HCT116 (cell line): Measurements from ENCODE around the gene USP2. TPM values are rescaled to one million over a fixed set of nuclear protein-coding genes. Genes with fewer than 3 reads are reported as not detected.

Experiments
- ATAC-seq: fragments of 200-7000 bp; cut with Tn5 transposase; 2 replicates; pipeline ENCODE4 v1.9.1; 2020; ENCODE audit warnings: mild to moderate bottlenecking, moderate library complexity
- BruUV-seq: library from RNA; stranded (reverse); fragments of 400-500 nt; replicated peaks from 2 replicates; lab custom pipeline; 2021; lab: Mats Ljungman, UMichigan
- CTCF ChIA-PET: fragments of 300-600 bp; sonication (Branson Sonifier 250); formaldehyde crosslinking; loops from one replicate; lab custom pipeline; 2021; ENCODE audit warnings: antibody characterized with exemption; lab: Charles Lee
- POLR2A ChIA-PET: fragments of 300-600, 350-600 bp; sonication (Branson Sonifier 250); formaldehyde crosslinking; loops from one replicate; lab custom pipeline; 2021; ENCODE audit warnings: antibody characterized with exemption; lab: Charles Lee
- RAD21 ChIA-PET, 2 experiments: fragments of 300-600 bp; sonication (Branson Sonifier 250); formaldehyde crosslinking; loops; one replicate each; lab custom pipeline; 2023; ENCODE audit warnings: low total read pairs in 2 of 2; ENCODE audit not compliant: uncharacterized antibody in 2 of 2, unreplicated experiment in 2 of 2, low non-redundant PET in 1 of 2; lab: Charles Lee
- DNase-seq: peaks from one replicate; pipeline ENCODE4 v3.0.0-alpha.2; 2010; ENCODE audit warnings: low read depth, low spot score
- H2AFZ ChIP-seq: fragments of 200-600 bp; shearing (Covaris generic), sonication (generic); 2 replicates; pipeline ENCODE4 v1.6.1; 2017; ENCODE audit warnings: low read depth, mixed run types, mixed read lengths, antibody characterized with exemption, low read length; ENCODE audit not compliant: poor library complexity, severe bottlenecking
- H3K27ac ChIP-seq: 2 replicates; pipeline ENCODE4 v1.5.1; 2012; ENCODE audit warnings: low read depth, low read length
- H3K27me3 ChIP-seq: fragments of 200-600 bp; sonication (generic); 2 replicates; pipeline ENCODE4 v1.6.1; 2016; ENCODE audit warnings: mixed run types, low read length, mixed read lengths; ENCODE audit not compliant: insufficient read depth
- H3K36me3 ChIP-seq, 2 experiments: fragments of 200-500 bp in 1 of 2; fragments of 200-600 bp in 1 of 2; sonication (Bioruptor generic) in 1 of 2; sonication (generic) in 1 of 2; 2 replicates each; pipeline versions ENCODE4 v1.5.1 to v1.6.1; 2014 to 2016; ENCODE audit warnings: low read length in 2 of 2, inconsistent platforms in 1 of 2, mixed read lengths in 1 of 2, mixed run types in 1 of 2; ENCODE audit not compliant: insufficient read depth in 2 of 2, control insufficient read depth in 1 of 2
- H3K4me1 ChIP-seq, 2 experiments: fragments of 200-600 bp in 1 of 2; sonication (generic) in 1 of 2; 2 replicates each; pipeline versions ENCODE4 v1.5.1 to v1.6.1; 2012 to 2017; ENCODE audit warnings: low read length in 2 of 2, inconsistent platforms in 1 of 2, mild to moderate bottlenecking in 1 of 2, mixed read lengths in 1 of 2, mixed run types in 1 of 2, moderate library complexity in 1 of 2; ENCODE audit not compliant: insufficient read depth in 2 of 2, control insufficient read depth in 1 of 2
- H3K4me2 ChIP-seq: fragments of 200-600 bp; sonication (generic); 2 replicates; pipeline ENCODE4 v1.6.1; 2017; ENCODE audit warnings: mixed run types, low read length, mixed read lengths
- H3K4me3 ChIP-seq, 2 experiments: fragments of 200-600 bp in 1 of 2; sonication (generic) in 1 of 2; replicated peaks in 1 of 2; 2 replicates each; pipeline ENCODE4 v1.5.1; 2011 to 2016; ENCODE audit warnings: low read length in 2 of 2, control low read depth in 1 of 2, low read depth in 1 of 2, mild to moderate bottlenecking in 1 of 2, mixed read lengths in 1 of 2, mixed run types in 1 of 2
- H3K79me2 ChIP-seq: fragments of 200-600 bp; sonication (generic); 2 replicates; pipeline ENCODE4 v1.6.1; 2017; ENCODE audit warnings: mild to moderate bottlenecking, mixed run types, low read length, moderate library complexity, mixed read lengths; ENCODE audit not compliant: insufficient read depth
- H3K9ac ChIP-seq: fragments of 200-600 bp; sonication (generic); 2 replicates; pipeline ENCODE4 v1.6.1; 2016; ENCODE audit warnings: low read length, mixed read lengths
- H3K9me2 ChIP-seq: fragments of 200-600 bp; sonication (generic), shearing (Covaris generic); 2 replicates; pipeline ENCODE4 v1.6.1; 2017; ENCODE audit warnings: mixed run types, mild to moderate bottlenecking, moderate library complexity; ENCODE audit not compliant: insufficient read depth
- H3K9me3 ChIP-seq, 2 experiments: fragments of 200-500 bp in 1 of 2; fragments of 200-600 bp in 1 of 2; sonication (Bioruptor generic) in 1 of 2; sonication (generic) in 1 of 2; 2 replicates each; pipeline ENCODE4 v1.6.1; 2014 to 2017; ENCODE audit warnings: low read length in 2 of 2, mixed read lengths in 2 of 2, inconsistent platforms in 1 of 2, low read depth in 1 of 2, mild to moderate bottlenecking in 1 of 2, mixed run types in 1 of 2, moderate library complexity in 1 of 2; ENCODE audit not compliant: control insufficient read depth in 1 of 2, insufficient read depth in 1 of 2
- H4K20me1 ChIP-seq: fragments of 200-600 bp; sonication (generic), shearing (Covaris generic); 2 replicates; pipeline ENCODE4 v1.6.1; 2017; ENCODE audit warnings: mixed run types, mild to moderate bottlenecking, moderate library complexity; ENCODE audit not compliant: insufficient read depth
- CEBPB ChIP-seq: IDR thresholded peaks from 2 replicates; pipeline ENCODE4 v1.6.1; 2012; ENCODE audit warnings: low read depth
- ELF1 ChIP-seq: IDR thresholded peaks from 2 replicates; pipeline ENCODE4 v1.6.1; 2012; ENCODE audit warnings: low read depth, borderline replicate concordance
- EZH2phosphoT487 ChIP-seq: fragments of 200-600 bp; IDR thresholded peaks from 2 replicates; pipeline ENCODE4 v1.6.1; 2018; ENCODE audit warnings: antibody characterized with exemption, borderline replicate concordance
- FOSL1 ChIP-seq: IDR thresholded peaks from 2 replicates; pipeline ENCODE4 v1.6.1; 2012; ENCODE audit warnings: low read depth
- JUND ChIP-seq: IDR thresholded peaks from 2 replicates; pipeline ENCODE4 v1.6.1; 2012
- POLR2A ChIP-seq: IDR thresholded peaks from 2 replicates; pipeline ENCODE4 v1.7.0; 2011; ENCODE audit warnings: borderline replicate concordance; ENCODE audit not compliant: insufficient read depth, insufficient read length; ENCODE audit errors: extremely low read depth
- POLR2AphosphoS5 ChIP-seq: IDR thresholded peaks from 2 replicates; pipeline ENCODE4 v1.6.1; 2011; ENCODE audit warnings: mild to moderate bottlenecking, low read depth, low read length, moderate library complexity
- RAD21 ChIP-seq: IDR thresholded peaks from 2 replicates; pipeline ENCODE4 v1.6.1; 2012; ENCODE audit warnings: low read depth, mild to moderate bottlenecking
- SIN3A ChIP-seq: IDR thresholded peaks from 2 replicates; pipeline ENCODE4 v1.6.1; 2012; ENCODE audit warnings: low read depth
- SP1 ChIP-seq: IDR thresholded peaks from 2 replicates; pipeline ENCODE4 v1.6.1; 2012; ENCODE audit warnings: low read depth
- SRF ChIP-seq: IDR thresholded peaks from 2 replicates; pipeline ENCODE4 v1.6.1; 2012; ENCODE audit warnings: low read depth
- TCF7L2 ChIP-seq: IDR thresholded peaks from 2 replicates; pipeline ENCODE4 v1.7.0; 2011; ENCODE audit warnings: borderline replicate concordance, inconsistent platforms; ENCODE audit not compliant: insufficient read depth, insufficient read length; ENCODE audit errors: extremely low read depth
- ZFX ChIP-seq: fragments of 450-650 bp; IDR thresholded peaks from 2 replicates; pipeline ENCODE4 v1.6.1; 2017
- ZNF274 ChIP-seq: fragments of 200-500 bp; sonication (Bioruptor generic); IDR thresholded peaks from 2 replicates; pipeline ENCODE4 v1.6.1; 2014; ENCODE audit warnings: mild to moderate bottlenecking, low read depth, low read length, inconsistent platforms
- intact Hi-C: fragments of 100-400 bp; cut with micrococcal nuclease; formaldehyde crosslinking; loops from 2 replicates; pipeline ENCODE4 v1.10.0; 2022
- total RNA-seq: library from RNA; stranded (reverse); gene quantifications from one replicate; pipeline ENCODE4 v1.2.1, GENCODE V29; 2021; ENCODE audit not compliant: unreplicated experiment
- TF ChIP-seq, protein P1 (sequence below): IDR thresholded peaks from 2 replicates; pipeline ENCODE4 v1.6.1; 2012; ENCODE audit warnings: low read depth
- TF ChIP-seq, protein P2 (sequence below), 3 experiments: fragments of 200-600 bp in 1 of 3; sonication (generic) in 1 of 3; IDR thresholded peaks in 2 of 3; conservative IDR thresholded peaks in 1 of 3; 2 replicates each; pipeline ENCODE4 v1.5.1; 2012 to 2017; ENCODE audit warnings: low read depth in 2 of 3, low read length in 2 of 3, antibody characterized with exemption in 1 of 3, borderline replicate concordance in 1 of 3, control low read depth in 1 of 3, mild to moderate bottlenecking in 1 of 3, mixed read lengths in 1 of 3, mixed run types in 1 of 3, moderate library complexity in 1 of 3; ENCODE audit not compliant: insufficient read depth in 1 of 3
- TF ChIP-seq, protein P3 (sequence below): IDR thresholded peaks from 2 replicates; pipeline ENCODE4 v1.6.1; 2012
- TF ChIP-seq, protein P4 (sequence below): IDR thresholded peaks from 2 replicates; pipeline ENCODE4 v1.6.1; 2011; ENCODE audit warnings: mild to moderate bottlenecking, low read length, moderate library complexity; ENCODE audit not compliant: insufficient replicate concordance; ENCODE audit errors: extremely low read depth

The USP2 gene
- total RNA-seq, 1 experiment from 2014 or later, result 5.0 TPM

DNA sequence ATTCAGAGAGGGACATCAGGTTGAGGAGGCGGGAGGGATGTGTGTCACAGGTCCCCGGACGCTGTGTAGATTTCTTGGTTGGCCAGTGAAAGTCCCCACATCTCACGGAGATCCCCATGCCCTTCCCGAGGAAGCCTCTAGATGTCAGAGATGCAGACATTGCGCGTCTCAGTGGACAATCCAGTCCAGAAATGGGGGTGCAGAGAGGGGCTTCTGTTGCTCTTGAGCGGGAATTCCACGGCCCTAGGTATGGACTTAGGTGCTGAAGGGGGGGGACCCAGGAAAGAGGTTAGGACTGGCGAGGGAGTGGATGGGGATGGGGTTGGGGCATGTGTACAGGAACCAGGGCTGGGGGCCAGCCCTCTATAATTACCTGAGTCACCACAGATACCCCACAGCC, 34.5 kb upstream of the USP2 start:
- intact Hi-C loops, result no loop called here

More for the DNA sequence above, 34.5 kb upstream of the USP2 start:
- TF ChIP-seq, protein P1, sequence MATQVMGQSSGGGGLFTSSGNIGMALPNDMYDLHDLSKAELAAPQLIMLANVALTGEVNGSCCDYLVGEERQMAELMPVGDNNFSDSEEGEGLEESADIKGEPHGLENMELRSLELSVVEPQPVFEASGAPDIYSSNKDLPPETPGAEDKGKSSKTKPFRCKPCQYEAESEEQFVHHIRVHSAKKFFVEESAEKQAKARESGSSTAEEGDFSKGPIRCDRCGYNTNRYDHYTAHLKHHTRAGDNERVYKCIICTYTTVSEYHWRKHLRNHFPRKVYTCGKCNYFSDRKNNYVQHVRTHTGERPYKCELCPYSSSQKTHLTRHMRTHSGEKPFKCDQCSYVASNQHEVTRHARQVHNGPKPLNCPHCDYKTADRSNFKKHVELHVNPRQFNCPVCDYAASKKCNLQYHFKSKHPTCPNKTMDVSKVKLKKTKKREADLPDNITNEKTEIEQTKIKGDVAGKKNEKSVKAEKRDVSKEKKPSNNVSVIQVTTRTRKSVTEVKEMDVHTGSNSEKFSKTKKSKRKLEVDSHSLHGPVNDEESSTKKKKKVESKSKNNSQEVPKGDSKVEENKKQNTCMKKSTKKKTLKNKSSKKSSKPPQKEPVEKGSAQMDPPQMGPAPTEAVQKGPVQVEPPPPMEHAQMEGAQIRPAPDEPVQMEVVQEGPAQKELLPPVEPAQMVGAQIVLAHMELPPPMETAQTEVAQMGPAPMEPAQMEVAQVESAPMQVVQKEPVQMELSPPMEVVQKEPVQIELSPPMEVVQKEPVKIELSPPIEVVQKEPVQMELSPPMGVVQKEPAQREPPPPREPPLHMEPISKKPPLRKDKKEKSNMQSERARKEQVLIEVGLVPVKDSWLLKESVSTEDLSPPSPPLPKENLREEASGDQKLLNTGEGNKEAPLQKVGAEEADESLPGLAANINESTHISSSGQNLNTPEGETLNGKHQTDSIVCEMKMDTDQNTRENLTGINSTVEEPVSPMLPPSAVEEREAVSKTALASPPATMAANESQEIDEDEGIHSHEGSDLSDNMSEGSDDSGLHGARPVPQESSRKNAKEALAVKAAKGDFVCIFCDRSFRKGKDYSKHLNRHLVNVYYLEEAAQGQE, result no peak
- TF ChIP-seq ELF1 (no peak), ZNF274 (no peak), POLR2A (no peak), SP1 (no peak), SIN3A (no peak), CEBPB (no peak), JUND (no peak), POLR2AphosphoS5 (no peak), EZH2phosphoT487 (no peak), FOSL1 (no peak), TCF7L2 (no peak), SRF (no peak), RAD21 (no peak), ZFX (no peak)
- TF ChIP-seq, protein P2, sequence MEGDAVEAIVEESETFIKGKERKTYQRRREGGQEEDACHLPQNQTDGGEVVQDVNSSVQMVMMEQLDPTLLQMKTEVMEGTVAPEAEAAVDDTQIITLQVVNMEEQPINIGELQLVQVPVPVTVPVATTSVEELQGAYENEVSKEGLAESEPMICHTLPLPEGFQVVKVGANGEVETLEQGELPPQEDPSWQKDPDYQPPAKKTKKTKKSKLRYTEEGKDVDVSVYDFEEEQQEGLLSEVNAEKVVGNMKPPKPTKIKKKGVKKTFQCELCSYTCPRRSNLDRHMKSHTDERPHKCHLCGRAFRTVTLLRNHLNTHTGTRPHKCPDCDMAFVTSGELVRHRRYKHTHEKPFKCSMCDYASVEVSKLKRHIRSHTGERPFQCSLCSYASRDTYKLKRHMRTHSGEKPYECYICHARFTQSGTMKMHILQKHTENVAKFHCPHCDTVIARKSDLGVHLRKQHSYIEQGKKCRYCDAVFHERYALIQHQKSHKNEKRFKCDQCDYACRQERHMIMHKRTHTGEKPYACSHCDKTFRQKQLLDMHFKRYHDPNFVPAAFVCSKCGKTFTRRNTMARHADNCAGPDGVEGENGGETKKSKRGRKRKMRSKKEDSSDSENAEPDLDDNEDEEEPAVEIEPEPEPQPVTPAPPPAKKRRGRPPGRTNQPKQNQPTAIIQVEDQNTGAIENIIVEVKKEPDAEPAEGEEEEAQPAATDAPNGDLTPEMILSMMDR (IDR thresholded peaks at IDR 0.05 in 2 of 3, conservative IDR thresholded peaks at IDR 0.05 in 1 of 3; ENCODE audit: borderline replicate concordance in 1 of 3, insufficient read depth in 1 of 3, low read depth in 2 of 3, low read length in 2 of 3), result no peak
- TF ChIP-seq, protein P3, sequence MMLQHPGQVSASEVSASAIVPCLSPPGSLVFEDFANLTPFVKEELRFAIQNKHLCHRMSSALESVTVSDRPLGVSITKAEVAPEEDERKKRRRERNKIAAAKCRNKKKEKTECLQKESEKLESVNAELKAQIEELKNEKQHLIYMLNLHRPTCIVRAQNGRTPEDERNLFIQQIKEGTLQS, result no peak
- TF ChIP-seq, protein P4, sequence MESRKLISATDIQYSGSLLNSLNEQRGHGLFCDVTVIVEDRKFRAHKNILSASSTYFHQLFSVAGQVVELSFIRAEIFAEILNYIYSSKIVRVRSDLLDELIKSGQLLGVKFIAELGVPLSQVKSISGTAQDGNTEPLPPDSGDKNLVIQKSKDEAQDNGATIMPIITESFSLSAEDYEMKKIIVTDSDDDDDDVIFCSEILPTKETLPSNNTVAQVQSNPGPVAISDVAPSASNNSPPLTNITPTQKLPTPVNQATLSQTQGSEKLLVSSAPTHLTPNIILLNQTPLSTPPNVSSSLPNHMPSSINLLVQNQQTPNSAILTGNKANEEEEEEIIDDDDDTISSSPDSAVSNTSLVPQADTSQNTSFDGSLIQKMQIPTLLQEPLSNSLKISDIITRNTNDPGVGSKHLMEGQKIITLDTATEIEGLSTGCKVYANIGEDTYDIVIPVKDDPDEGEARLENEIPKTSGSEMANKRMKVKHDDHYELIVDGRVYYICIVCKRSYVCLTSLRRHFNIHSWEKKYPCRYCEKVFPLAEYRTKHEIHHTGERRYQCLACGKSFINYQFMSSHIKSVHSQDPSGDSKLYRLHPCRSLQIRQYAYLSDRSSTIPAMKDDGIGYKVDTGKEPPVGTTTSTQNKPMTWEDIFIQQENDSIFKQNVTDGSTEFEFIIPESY, result no peak
- no peaks in the 10 kb centered on the region for H3K9me2 ChIP-seq
- ChIA-PET POLR2A (no interaction called here), CTCF (no interaction called here), RAD21 (no interaction called here)
- H3K4me1 ChIP-seq, result peaks cover 2 to 11% of the 10 kb centered on the region in 2 experiments; a peak in 3 of 4 replicates
- no peaks in the 10 kb centered on the region for H3K9me3 ChIP-seq
- H3K79me2 ChIP-seq, result no peaks in the 10 kb centered on the region
- no peak overlapping the region for H3K4me2 ChIP-seq
- H4K20me1 ChIP-seq, result no peaks in the 10 kb centered on the region
- H3K27ac ChIP-seq, result no peak overlapping the region
- H2AFZ ChIP-seq, result no peak overlapping the region
- DNase-seq (no peak), ATAC-seq (no peak)
- BruUV-seq, result no TSS peak
- H3K27me3 ChIP-seq, result no peaks in the 10 kb centered on the region
- no peak overlapping the region for H3K4me3 ChIP-seq
- H3K9ac ChIP-seq, result no peak overlapping the region
- no peaks in the 10 kb centered on the region for H3K36me3 ChIP-seq
